Measurements from ENCODE around the gene GALNT18. TPM values are rescaled to one million over a fixed set of nuclear protein-coding genes. Genes with fewer than 3 reads are reported as not detected.

The GALNT18 gene
- total RNA-seq, 1 donor from 2014 or later: 39.8 TPM

- H3K27ac Mint-ChIP-seq (ENCODE audit: unreplicated experiment): no peak overlapping the region
- no peaks in the 10 kb centered on the region for H3K36me3 Mint-ChIP-seq (ENCODE audit: unreplicated experiment)
- no peak for DNase-seq (ENCODE audit: extremely low spot score, unreplicated experiment)
- TF ChIP-seq CTCF (IDR thresholded peaks at IDR 0.05): no peak
- peaks cover 13% of the 10 kb centered on the region for H3K4me1 Mint-ChIP-seq (ENCODE audit: unreplicated experiment)
- H3K9me3 Mint-ChIP-seq (ENCODE audit: unreplicated experiment): no peaks in the 10 kb centered on the region
- no peak overlapping the region for H3K4me3 Mint-ChIP-seq (ENCODE audit: unreplicated experiment)
- no peaks in the 10 kb centered on the region for H3K27me3 Mint-ChIP-seq (ENCODE audit: unreplicated experiment)
Measured at GRCh38 chr11:11244470-11245080, 377.2 kb downstream of the GALNT18 start.

- Mint-ChIP-seq H3K4me1 (ENCODE audit: unreplicated experiment) (peaks cover 13% of the 10 kb centered on the region), H3K4me3 (ENCODE audit: unreplicated experiment) (no peak overlapping the region), H3K36me3 (ENCODE audit: unreplicated experiment) (no peaks in the 10 kb centered on the region), H3K27me3 (ENCODE audit: unreplicated experiment) (no peaks in the 10 kb centered on the region), H3K9me3 (ENCODE audit: unreplicated experiment) (no peaks in the 10 kb centered on the region), H3K27ac (ENCODE audit: unreplicated experiment) (peak overlapping the region; percentile 52)
- no peak for DNase-seq (ENCODE audit: extremely low spot score, unreplicated experiment)
- no peak for TF ChIP-seq CTCF (IDR thresholded peaks at IDR 0.05)
Measured at GRCh38 chr11:11243590-11244469, 378.0 kb downstream of the GALNT18 start.

GRCh38 chr11:11243209-11243589 lies 378.6 kb downstream of the GALNT18 start:
- Mint-ChIP-seq H3K4me3 (ENCODE audit: unreplicated experiment) (no peak overlapping the region), H3K9me3 (ENCODE audit: unreplicated experiment) (no peaks in the 10 kb centered on the region), H3K4me1 (ENCODE audit: unreplicated experiment) (peaks cover 13% of the 10 kb centered on the region), H3K27me3 (ENCODE audit: unreplicated experiment) (no peaks in the 10 kb centered on the region), H3K27ac (ENCODE audit: unreplicated experiment) (peak overlapping the region; percentile 52), H3K36me3 (ENCODE audit: unreplicated experiment) (no peaks in the 10 kb centered on the region)
- no peak for DNase-seq (ENCODE audit: extremely low spot score, unreplicated experiment)
- TF ChIP-seq CTCF (IDR thresholded peaks at IDR 0.05): no peak

GRCh38 chr11:11241284-11241683 lies 380.5 kb downstream of the GALNT18 start:
- Mint-ChIP-seq H3K4me3 (ENCODE audit: unreplicated experiment) (no peak overlapping the region), H3K36me3 (ENCODE audit: unreplicated experiment) (no peaks in the 10 kb centered on the region), H3K27ac (ENCODE audit: unreplicated experiment) (no peak overlapping the region), H3K4me1 (ENCODE audit: unreplicated experiment) (peaks cover 15% of the 10 kb centered on the region), H3K27me3 (ENCODE audit: unreplicated experiment) (no peaks in the 10 kb centered on the region), H3K9me3 (ENCODE audit: unreplicated experiment) (no peaks in the 10 kb centered on the region)
- TF ChIP-seq CTCF (IDR thresholded peaks at IDR 0.05): no peak
- DNase-seq (ENCODE audit: extremely low spot score, unreplicated experiment): no peak

- DNase-seq (ENCODE audit: extremely low spot score, unreplicated experiment): no peak
- no peak overlapping the region for H3K27ac Mint-ChIP-seq (ENCODE audit: unreplicated experiment)
- no peaks in the 10 kb centered on the region for H3K9me3 Mint-ChIP-seq (ENCODE audit: unreplicated experiment)
- no peak overlapping the region for H3K4me3 Mint-ChIP-seq (ENCODE audit: unreplicated experiment)
- peaks cover 15% of the 10 kb centered on the region for H3K4me1 Mint-ChIP-seq (ENCODE audit: unreplicated experiment)
- no peaks in the 10 kb centered on the region for H3K27me3 Mint-ChIP-seq (ENCODE audit: unreplicated experiment)
- no peak for TF ChIP-seq CTCF (IDR thresholded peaks at IDR 0.05)
- H3K36me3 Mint-ChIP-seq (ENCODE audit: unreplicated experiment): no peaks in the 10 kb centered on the region
Measured at GRCh38 chr11:11239959-11240358, 381.8 kb downstream of the GALNT18 start.
